NOMO-1 treated with DMSO at 0.1 percent for 48 hours (cell line): ENCODE measurements around the gene SIVA1.

Experiments
- DNase-seq: peaks from one replicate; lab custom pipeline; 2025; ENCODE audit not compliant: unreplicated experiment; lab: John Stamatoyannopoulos, UW

SIVA1 gene

DNA sequence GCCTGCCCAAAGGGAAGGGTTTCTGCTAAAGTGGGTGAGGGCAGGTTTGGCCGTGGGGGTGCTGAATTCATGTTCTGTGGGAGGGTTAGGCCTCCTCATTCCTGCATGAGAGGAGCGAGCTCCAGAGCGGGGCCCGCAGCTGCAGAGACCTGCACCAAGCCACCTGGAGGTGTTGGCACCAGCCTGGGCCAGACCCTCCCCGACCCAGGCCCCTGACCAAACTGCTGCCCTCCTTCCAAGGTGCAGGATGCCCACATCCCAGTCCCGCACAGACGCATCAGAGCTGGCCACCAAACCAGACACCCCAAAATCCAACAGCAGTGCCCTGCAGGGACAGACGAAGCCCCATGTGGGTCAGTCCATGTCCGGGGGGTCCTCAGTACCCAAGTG lies 18.4 kb upstream of the SIVA1 start:
- no peak for DNase-seq

- DNase-seq, result no peak
These were observed 17.8 kb upstream of the SIVA1 start for GRCh38 chr14:104734991-104735779.

DNA sequence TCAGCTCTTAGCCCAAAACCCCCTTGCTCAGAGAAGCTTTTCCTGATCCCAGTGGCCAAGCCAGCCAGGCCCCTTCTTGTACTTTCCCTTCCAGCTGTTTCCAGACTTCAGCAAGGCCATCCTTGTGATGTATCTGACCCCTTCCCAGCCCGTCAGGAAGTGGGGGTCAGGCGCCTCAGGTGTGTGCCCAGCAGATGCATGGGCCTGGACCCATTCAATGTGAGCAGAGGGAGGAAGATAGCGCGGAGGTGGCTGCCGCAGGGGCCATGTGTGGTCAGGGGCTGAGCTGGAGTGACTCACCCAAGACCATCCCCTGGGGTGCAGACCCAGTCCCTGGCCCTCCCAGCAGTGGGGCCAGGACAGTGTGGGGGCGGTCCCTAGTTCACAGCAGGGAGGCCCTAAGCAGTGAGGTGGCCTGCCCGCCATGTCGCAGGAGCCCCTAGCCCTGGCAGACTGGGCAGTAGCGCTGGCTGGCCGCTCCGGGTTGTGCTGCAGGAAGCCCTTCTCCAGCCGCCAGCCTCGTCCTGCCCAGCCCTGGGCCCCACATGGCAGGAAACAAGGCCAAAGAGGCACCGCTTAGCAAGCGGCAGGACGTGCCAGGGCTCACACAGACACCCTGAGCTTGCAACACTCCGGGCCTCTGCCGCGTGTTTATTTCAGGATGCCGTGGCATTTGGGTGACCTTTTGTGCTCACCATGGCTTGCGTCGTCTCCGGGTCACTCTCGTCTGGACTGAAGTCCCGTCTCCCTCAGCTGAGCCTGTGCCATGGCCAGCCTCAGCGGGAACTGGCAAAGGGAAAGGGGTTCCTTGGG lies 16.9 kb upstream of the SIVA1 start:
- DNase-seq, result peak; percentile 28

DNA sequence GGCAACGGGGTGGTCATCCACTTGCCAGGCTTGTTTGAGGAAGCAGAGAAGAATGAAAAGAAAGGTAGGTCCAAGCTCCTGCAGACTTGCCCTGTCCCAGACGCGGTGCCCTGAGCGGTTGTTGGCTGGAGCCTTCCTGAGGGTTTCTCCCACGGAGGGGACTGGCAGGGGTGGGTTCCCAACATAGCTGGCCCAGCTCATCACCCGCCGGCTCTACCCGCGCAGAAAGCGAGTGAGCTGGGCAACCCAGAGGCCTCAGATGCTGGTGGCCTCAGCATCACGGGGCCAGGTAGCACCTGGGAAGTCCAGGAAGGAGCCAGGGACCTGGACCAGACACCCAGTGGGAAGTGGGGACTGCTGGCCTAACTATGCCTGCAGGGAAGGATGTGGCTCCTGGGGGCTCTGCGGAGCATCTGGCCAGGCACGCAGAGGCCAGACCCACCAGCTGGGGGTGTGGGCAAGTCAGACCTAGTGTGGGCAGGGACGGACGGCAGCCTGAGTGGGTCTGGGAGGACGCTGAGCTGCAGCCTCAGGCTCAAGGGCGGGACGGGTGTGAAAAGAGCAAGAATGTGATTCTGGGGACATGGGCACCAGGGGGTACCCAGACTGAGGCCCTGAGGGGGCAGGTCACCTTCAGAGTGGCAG lies 14.4 kb upstream of the SIVA1 start:
- DNase-seq, result no peak

DNA sequence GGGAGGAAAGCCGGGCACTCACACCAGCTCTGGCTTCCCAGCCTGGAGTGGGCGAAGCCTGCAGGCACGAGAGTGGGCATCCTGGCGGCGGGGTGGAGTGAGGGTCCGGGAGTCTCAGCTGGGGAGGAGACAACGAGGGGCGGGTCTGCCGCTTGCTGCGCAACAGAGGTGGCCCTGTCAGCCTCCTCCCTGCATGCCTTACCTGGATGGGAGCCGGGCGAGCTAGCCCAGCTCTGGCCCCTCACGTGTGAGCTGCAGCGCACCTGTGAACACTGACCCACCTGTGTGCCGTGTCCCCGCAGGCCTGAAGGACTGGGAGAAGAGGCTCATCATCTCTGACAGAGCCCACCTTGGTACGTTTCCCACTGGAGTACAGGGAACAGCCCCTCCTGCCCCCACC lies 13.9 kb upstream of the SIVA1 start:
- DNase-seq, result no peak

GRCh38 chr14:104739546-104740516 lies 13.1 kb upstream of the SIVA1 start:
- no peak for DNase-seq

- DNase-seq, result no peak
These were observed 11.7 kb upstream of the SIVA1 start for GRCh38 chr14:104741108-104741802.

GRCh38 chr14:104741803-104742251 lies 11.1 kb upstream of the SIVA1 start:
- DNase-seq, result no peak

DNA sequence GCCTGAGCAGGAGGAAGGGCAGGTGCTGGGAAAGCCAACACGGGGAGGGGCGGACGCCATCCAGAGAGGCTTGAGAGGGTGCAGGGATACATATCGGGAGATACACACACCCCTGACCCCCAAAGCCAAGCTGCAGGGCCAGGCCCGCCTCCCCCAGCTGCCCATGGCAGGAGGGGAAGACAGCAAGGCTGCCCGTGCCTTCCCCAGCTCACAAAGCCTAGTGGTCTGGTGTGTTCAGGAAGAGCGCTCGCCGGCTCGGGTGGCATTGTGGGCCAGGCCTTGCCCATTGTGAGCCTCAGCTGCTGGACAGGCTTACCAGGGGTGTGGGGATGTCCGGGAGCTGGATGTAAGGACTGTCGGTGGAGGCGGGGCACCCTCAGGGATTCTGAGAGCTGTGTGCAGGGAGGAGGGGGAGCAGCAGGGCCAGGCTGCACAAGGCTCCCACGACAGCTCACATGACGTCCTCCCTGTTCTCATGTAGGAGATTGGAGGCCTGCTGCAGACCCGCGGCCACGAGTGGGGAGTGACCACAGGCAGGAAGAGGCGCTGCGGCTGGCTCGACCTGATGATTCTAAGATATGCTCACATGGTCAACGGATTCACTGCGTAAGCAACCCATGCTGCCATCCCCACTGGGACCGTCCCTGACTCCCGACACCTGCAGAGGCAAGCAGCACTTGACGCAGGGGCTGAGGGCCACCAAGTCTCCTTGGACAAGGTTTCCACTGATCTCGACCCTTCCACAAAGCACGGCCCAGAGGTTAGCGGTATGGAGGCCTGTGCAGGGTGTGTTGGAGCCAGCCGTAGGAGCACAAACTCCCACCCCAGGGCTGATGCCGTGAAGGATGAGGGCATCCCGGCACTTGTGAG lies 10.1 kb upstream of the SIVA1 start:
- no peak for DNase-seq

- no peak for DNase-seq
These were observed 9.2 kb upstream of the SIVA1 start for GRCh38 chr14:104743461-104744380.

DNA sequence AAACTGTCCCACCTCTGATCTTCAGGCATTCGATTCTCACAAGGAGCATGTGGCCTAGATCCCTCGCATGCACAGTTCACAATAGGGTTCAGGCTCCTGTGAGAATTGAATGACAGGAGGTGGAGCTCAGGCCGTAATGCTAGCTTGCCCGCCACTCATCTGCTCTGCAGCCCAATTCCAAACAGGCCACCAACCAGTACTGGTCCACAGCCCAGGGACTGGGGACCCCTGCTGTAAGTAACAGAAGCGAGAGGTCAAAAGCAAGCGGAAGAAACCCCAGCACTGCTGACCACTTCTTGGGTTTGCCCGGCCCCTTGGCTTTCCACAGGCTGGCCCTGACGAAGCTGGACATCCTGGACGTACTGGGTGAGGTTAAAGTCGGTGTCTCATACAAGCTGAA lies 8.5 kb upstream of the SIVA1 start:
- no peak for DNase-seq

GRCh38 chr14:104745431-104745830 lies 7.5 kb upstream of the SIVA1 start:
- DNase-seq, result no peak

- DNase-seq, result no peak
These were observed 6.8 kb upstream of the SIVA1 start for GRCh38 chr14:104746071-104746545.

DNA sequence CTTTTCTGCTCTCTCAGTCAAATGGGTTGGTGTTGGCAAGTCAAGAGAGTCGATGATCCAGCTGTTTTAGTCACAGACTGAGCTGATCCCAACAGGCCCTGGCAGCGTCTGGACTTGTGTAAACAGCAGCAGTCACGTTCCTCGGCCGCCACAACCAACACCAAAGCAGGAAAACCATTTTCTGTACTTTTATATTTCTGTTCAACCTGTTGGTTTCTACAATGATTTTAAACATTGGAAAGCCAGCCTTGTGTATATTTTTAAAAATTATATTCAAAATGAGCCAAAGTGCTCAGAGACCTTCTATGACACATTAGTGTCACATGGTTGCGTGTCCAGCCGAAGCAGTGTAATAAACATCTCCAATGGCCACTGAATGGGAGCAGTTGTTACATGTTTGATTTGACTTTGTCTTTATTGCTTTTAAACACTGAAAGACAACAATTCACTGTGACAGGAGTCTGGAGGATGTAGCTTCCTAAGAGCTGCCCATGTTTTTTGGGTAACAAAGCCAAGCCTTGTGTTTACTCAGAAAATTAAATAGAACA lies 5.9 kb upstream of the SIVA1 start:
- DNase-seq, result no peak

GRCh38 chr14:104747876-104748275 lies 5.1 kb upstream of the SIVA1 start:
- no peak for DNase-seq

DNA sequence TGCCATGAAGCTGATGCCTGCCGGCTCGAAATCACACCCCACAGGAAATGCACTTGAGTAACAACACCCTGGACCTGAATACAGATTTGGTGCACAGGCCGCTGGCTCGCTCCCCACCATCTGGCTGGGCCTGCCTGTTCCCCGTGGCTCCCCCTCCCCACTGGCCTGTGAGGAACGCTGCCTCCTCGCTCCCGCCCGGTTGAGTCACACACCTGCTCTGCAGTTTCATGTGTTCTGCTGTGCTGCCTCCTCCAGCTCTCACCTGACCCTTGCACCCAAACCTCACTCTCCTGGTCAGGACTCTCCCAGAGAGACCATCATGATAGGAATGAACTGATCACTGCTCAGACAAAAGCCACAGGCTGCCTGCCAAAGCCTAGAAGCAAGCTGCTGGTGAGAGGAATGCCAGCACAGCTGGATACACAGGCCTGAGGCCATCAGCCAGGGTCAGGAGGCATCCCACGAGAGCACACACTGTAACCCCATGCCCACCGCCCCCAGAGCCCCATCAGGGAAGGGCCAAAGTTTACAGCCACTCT lies 3.8 kb upstream of the SIVA1 start:
- DNase-seq, result no peak

DNA sequence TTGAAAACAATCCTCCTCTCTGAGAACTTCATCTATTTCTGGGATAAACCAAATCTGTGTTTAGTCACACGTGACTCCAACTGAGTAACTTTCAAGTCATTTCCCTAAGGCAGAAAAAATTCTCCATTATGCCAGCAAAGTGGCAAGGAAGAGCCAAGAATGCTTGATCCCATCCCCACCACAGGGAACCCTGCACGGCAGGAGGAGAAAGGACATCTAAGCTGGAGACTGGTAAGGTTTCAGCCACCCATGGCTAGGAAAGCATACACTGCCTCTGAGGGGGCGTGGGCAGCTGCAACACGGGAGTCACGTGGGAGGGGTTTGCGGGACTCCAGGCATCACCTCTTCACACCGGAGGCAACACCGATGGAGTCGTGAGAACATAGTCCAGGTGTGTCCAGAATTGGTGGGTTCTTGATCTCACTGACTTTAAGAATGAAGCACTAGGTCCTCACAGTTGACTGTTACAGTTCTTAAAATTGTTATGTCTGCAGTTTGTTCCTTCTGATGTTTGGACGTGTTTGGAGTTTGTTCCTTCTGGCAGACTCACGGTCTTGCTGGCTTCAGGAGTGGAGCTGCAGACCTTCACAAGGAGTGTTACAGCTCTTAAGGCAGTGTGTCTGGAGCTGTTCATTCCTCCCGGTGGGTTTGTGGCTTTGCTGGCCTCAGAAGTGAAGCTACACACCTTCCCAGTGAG lies 2.7 kb upstream of the SIVA1 start:
- DNase-seq, result no peak
